ENCODE results near the gene SMIM44.

SMIM44 gene

GRCh38 chr19:3522421-3523360, 39.5 kb upstream of the SMIM44 start:
- Mint-ChIP-seq H3K36me3 (peaks cover 25% of the 10 kb centered on the region), H3K4me3 (no peak overlapping the region), H3K27ac (no peak overlapping the region), H3K9me3 (no peaks in the 10 kb centered on the region), H3K4me1 (peaks cover 6% of the 10 kb centered on the region), H3K27me3 (no peaks in the 10 kb centered on the region)
- CTCF ChIA-PET, result interaction anchor here (1.0 kb wide), 1 partner anchor 22 kb away, joined by 3 read pairs; no protein-coding TSS in a partner anchor
- DNase-seq, result no peak

GRCh38 chr19:3521104-3521445, 37.8 kb upstream of the SMIM44 start:
- Mint-ChIP-seq H3K36me3 (peaks cover 20% of the 10 kb centered on the region), H3K4me3 (no peak overlapping the region), H3K4me1 (peaks cover 19% of the 10 kb centered on the region), H3K27me3 (no peaks in the 10 kb centered on the region), H3K9me3 (no peaks in the 10 kb centered on the region), H3K27ac (peak overlapping the region; percentile 16)
- no peak for DNase-seq
- CTCF ChIA-PET, result no interaction called here

GRCh38 chr19:3520166-3521103, 37.2 kb upstream of the SMIM44 start:
- Mint-ChIP-seq H3K9me3 (no peaks in the 10 kb centered on the region), H3K4me3 (no peak overlapping the region)
- CTCF ChIA-PET, result no interaction called here

GRCh38 chr19:3519126-3519525, 35.9 kb upstream of the SMIM44 start:
- Mint-ChIP-seq H3K27ac (no peak overlapping the region), H3K4me3 (no peak overlapping the region), H3K9me3 (no peaks in the 10 kb centered on the region), H3K27me3 (no peaks in the 10 kb centered on the region), H3K36me3 (peaks cover 18% of the 10 kb centered on the region), H3K4me1 (peaks cover 29% of the 10 kb centered on the region)
- DNase-seq, result no peak
- CTCF ChIA-PET, result interaction anchor here (1.1 kb wide), 1 partner anchor 90 kb away, joined by 3 read pairs; no protein-coding TSS in a partner anchor

More at GRCh38 chr19:3520166-3521103, 37.2 kb upstream of the SMIM44 start:
- no peaks in the 10 kb centered on the region for H3K27me3 Mint-ChIP-seq
- DNase-seq, result no peak
- H3K27ac Mint-ChIP-seq, result peak overlapping the region; percentile 16
- peaks cover 20% of the 10 kb centered on the region for H3K36me3 Mint-ChIP-seq
- peaks cover 24% of the 10 kb centered on the region for H3K4me1 Mint-ChIP-seq

GRCh38 chr19:3518659-3519058, 35.4 kb upstream of the SMIM44 start:
- H3K27ac Mint-ChIP-seq, result no peak overlapping the region
- DNase-seq, result no peak
- CTCF ChIA-PET, result interaction anchor here (0.6 to 1.1 kb wide), 2 partner anchors 90 to 100 kb away, joined by 3 read pairs; no protein-coding TSS in a partner anchor
- H3K9me3 Mint-ChIP-seq, result no peaks in the 10 kb centered on the region
- no peaks in the 10 kb centered on the region for H3K27me3 Mint-ChIP-seq
- no peak overlapping the region for H3K4me3 Mint-ChIP-seq
- H3K4me1 Mint-ChIP-seq, result peaks cover 29% of the 10 kb centered on the region
- peaks cover 14% of the 10 kb centered on the region for H3K36me3 Mint-ChIP-seq

GRCh38 chr19:3518255-3518654, 35.0 kb upstream of the SMIM44 start:
- Mint-ChIP-seq H3K9me3 (no peaks in the 10 kb centered on the region), H3K27me3 (no peaks in the 10 kb centered on the region), H3K27ac (no peak overlapping the region), H3K4me3 (no peak overlapping the region), H3K36me3 (peaks cover 14% of the 10 kb centered on the region), H3K4me1 (peaks cover 29% of the 10 kb centered on the region)
- CTCF ChIA-PET, result interaction anchor here (0.6 to 1.1 kb wide), 2 partner anchors 91 to 100 kb away, joined by 3 read pairs; no protein-coding TSS in a partner anchor
- DNase-seq, result no peak

- Mint-ChIP-seq H3K9me3 (no peaks in the 10 kb centered on the region), H3K36me3 (peaks cover 14% of the 10 kb centered on the region), H3K27ac (no peak overlapping the region), H3K4me3 (no peak overlapping the region), H3K27me3 (no peaks in the 10 kb centered on the region), H3K4me1 (peaks cover 29% of the 10 kb centered on the region)
- DNase-seq, result no peak
- CTCF ChIA-PET, result no interaction called here
These were observed 34.4 kb upstream of the SMIM44 start for GRCh38 chr19:3517638-3518037.

GRCh38 chr19:3516675-3517207, 33.5 kb upstream of the SMIM44 start:
- Mint-ChIP-seq H3K9me3 (no peaks in the 10 kb centered on the region), H3K36me3 (peaks cover 14% of the 10 kb centered on the region), H3K4me1 (peaks cover 29% of the 10 kb centered on the region), H3K27me3 (no peaks in the 10 kb centered on the region), H3K27ac (peak overlapping the region; percentile 45), H3K4me3 (no peak overlapping the region)
- DNase-seq, result peak; percentile 46
- CTCF ChIA-PET, result no interaction called here

GRCh38 chr19:3515891-3516422, 32.7 kb upstream of the SMIM44 start:
- Mint-ChIP-seq H3K4me3 (no peak overlapping the region), H3K36me3 (peaks cover 13% of the 10 kb centered on the region), H3K27me3 (no peaks in the 10 kb centered on the region), H3K9me3 (no peaks in the 10 kb centered on the region), H3K27ac (no peak overlapping the region), H3K4me1 (peaks cover 26% of the 10 kb centered on the region)
- CTCF ChIA-PET, result no interaction called here
- DNase-seq, result no peak

GRCh38 chr19:3514930-3515329, 31.7 kb upstream of the SMIM44 start:
- no peak overlapping the region for H3K27ac Mint-ChIP-seq
- no peak for DNase-seq
- peaks cover 26% of the 10 kb centered on the region for H3K4me1 Mint-ChIP-seq
- H3K9me3 Mint-ChIP-seq, result no peaks in the 10 kb centered on the region
- CTCF ChIA-PET, result no interaction called here
- no peaks in the 10 kb centered on the region for H3K27me3 Mint-ChIP-seq
- H3K4me3 Mint-ChIP-seq, result no peak overlapping the region
- peaks cover 15% of the 10 kb centered on the region for H3K36me3 Mint-ChIP-seq

GRCh38 chr19:3513229-3514140, 30.2 kb upstream of the SMIM44 start:
- Mint-ChIP-seq H3K4me1 (peaks cover 38% of the 10 kb centered on the region), H3K27me3 (no peaks in the 10 kb centered on the region), H3K4me3 (no peak overlapping the region), H3K36me3 (peaks cover 26% of the 10 kb centered on the region), H3K27ac (no peak overlapping the region), H3K9me3 (no peaks in the 10 kb centered on the region)
- no peak for DNase-seq
- CTCF ChIA-PET, result interaction anchor here (0.5 kb wide), 1 partner anchor 19 kb away, joined by 3 read pairs; no protein-coding TSS in a partner anchor

- DNase-seq, result no peak
- H3K4me3 Mint-ChIP-seq, result no peak overlapping the region
- no peaks in the 10 kb centered on the region for H3K27me3 Mint-ChIP-seq
- H3K9me3 Mint-ChIP-seq, result no peaks in the 10 kb centered on the region
- CTCF ChIA-PET, result interaction anchor here (0.5 kb wide), 1 partner anchor 19 kb away, joined by 3 read pairs; no protein-coding TSS in a partner anchor
- no peak overlapping the region for H3K27ac Mint-ChIP-seq
- peaks cover 43% of the 10 kb centered on the region for H3K4me1 Mint-ChIP-seq
- peaks cover 27% of the 10 kb centered on the region for H3K36me3 Mint-ChIP-seq
These were observed 29.5 kb upstream of the SMIM44 start for GRCh38 chr19:3512562-3513228.

Data from activated naive CD4-positive, alpha-beta T cell treated with anti-CD3 and anti-CD28 coated beads, Interleukin-2, amount 10 ng/mL, durations not matched to agents 7 days and 5 days (primary cell).